Testis (tissue), 2 donors: ENCODE data around the gene TMEM236.

Source experiments
- CTCF ChIP-seq, 3 experiments: fragments of 450-650 bp in 2 of 3; fragments of 200-600 bp in 1 of 3; sonication (generic) in 1 of 3; IDR thresholded peaks; one replicate each; pipeline ENCODE4 v1.5.1; 2016 to 2019; ENCODE audit warnings: antibody characterized with exemption in 3 of 3, mild to moderate bottlenecking in 2 of 3, moderate library complexity in 1 of 3
- POLR2A ChIP-seq: fragments of 450-650 bp; IDR thresholded peaks from one replicate; pipeline ENCODE4 v1.6.1; 2017; ENCODE audit warnings: antibody characterized with exemption, mild to moderate bottlenecking, moderate library complexity

GRCh38 chr10:17768496-17768895 is 16.5 kb downstream of the TMEM236 start:
- TF ChIP-seq CTCF (IDR thresholded peaks at IDR 0.05) = no peak
- TF ChIP-seq POLR2A = no peak
